ENCODE data around the gene KIF3A.

KIF3A gene

DNA sequence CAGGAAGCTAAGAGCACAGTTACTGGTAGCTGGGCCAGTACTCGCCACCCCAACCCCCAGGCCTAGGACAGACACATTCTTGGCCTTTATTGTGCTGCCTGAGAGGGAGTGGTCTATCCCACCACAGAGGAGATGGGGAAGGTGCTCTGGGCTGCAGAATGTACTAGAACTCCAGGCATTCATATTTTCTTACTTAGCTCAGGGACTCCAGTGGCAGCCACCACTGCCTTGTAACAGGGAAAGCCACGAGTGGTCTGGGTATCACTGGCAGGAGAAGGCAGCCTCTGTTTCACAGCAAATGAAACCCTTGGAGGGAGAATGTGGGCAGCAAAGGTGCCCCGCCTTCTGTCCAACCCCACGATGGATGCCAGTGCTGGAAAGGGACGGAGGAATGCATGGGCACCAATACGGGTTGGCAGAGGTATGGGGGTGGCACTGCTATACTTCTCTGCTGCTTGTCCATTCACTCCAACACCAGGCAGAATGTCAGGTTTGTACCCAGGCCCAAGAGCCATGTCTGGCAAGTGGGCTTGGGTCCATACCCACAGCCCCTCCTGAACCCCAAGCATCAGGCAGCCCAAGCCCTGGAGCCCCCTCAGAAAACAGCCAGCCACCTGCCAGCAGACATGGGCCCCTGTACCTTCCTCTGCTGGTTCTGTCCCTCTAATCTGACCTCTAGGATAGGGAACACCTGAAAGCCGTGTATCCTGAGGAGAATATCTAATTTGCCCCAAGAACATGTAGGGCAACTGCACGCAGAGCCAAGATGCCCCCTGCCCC is 35.1 kb upstream of the KIF3A start:
- no peak for DNase-seq (ENCODE audit: low spot score)
- TF ChIP-seq, protein P1, sequence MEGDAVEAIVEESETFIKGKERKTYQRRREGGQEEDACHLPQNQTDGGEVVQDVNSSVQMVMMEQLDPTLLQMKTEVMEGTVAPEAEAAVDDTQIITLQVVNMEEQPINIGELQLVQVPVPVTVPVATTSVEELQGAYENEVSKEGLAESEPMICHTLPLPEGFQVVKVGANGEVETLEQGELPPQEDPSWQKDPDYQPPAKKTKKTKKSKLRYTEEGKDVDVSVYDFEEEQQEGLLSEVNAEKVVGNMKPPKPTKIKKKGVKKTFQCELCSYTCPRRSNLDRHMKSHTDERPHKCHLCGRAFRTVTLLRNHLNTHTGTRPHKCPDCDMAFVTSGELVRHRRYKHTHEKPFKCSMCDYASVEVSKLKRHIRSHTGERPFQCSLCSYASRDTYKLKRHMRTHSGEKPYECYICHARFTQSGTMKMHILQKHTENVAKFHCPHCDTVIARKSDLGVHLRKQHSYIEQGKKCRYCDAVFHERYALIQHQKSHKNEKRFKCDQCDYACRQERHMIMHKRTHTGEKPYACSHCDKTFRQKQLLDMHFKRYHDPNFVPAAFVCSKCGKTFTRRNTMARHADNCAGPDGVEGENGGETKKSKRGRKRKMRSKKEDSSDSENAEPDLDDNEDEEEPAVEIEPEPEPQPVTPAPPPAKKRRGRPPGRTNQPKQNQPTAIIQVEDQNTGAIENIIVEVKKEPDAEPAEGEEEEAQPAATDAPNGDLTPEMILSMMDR (IDR thresholded peaks at IDR 0.05; ENCODE audit: extremely low read depth, insufficient read depth, missing control alignments) = no peak
- in situ Hi-C loops (cut with MboI; ENCODE audit: low pct_unique_long_range_greater_than_20kb, low sequenced_read_pairs, unreplicated experiment) = no loop called here

DNA sequence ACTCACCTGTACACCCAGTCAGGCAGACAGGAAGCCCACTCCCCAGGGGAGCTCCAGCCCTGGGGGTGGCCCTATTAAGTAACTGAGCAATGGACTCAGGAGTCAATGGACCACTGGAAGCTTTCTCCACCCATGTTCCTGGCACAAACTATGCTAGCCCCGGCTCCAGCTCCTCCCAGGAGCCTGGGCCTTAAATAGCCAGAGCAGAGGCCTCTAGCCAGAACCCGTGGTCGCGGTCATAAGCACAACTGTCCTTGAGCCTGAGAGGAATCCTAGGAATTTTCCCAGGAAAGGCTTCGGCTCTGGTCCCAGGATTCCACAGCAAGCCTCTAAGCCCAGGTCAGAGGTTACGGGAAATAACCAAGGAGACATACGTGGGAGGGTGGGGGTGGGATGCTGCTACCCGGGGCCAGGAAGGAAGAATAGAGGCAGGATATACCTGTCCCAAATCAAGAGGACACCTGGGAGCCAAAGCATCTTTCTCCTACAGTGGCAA is 34.2 kb upstream of the KIF3A start:
- TF ChIP-seq, protein P1 (IDR thresholded peaks at IDR 0.05; ENCODE audit: extremely low read depth, insufficient read depth, missing control alignments) = no peak
- in situ Hi-C loops (cut with MboI; ENCODE audit: low pct_unique_long_range_greater_than_20kb, low sequenced_read_pairs, unreplicated experiment) = no loop called here
- DNase-seq (ENCODE audit: low spot score) = no peak

DNA sequence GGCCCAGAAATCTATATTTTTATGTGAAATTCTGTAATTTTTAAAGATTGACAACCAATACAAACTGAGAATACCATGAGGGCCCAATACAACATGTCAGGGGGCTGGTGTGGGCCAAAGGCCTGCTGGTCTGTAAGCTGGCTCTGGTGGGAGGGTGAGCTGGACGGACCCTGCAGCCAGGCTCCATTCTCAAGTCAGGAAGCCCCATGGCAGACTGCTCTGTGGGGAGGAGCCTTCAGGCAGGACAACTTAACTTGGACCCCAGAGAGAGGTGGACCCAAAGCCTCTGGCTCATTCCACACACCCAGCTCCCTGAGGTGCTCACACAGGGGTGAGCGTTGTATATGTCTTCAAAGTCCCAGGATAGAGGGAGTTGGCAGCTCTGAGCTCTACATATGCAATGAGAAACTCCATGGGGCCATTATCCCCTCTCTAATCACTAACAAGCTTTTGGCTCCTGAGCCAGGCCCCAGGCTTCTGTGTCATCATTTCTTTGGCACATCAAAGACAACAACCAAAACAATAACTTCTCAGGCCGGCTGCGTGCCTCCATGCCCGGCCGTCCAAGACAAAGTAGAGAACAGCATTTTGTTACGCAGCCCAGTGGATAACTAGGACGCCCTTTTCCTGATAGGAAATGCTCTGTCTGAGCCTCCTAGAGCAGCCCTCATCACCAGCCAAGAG is 33.3 kb upstream of the KIF3A start:
- TF ChIP-seq, protein P1 (IDR thresholded peaks at IDR 0.05; ENCODE audit: extremely low read depth, insufficient read depth, missing control alignments) = no peak
- in situ Hi-C loops (cut with MboI; ENCODE audit: low pct_unique_long_range_greater_than_20kb, low sequenced_read_pairs, unreplicated experiment) = no loop called here
- no peak for DNase-seq (ENCODE audit: low spot score)

DNA sequence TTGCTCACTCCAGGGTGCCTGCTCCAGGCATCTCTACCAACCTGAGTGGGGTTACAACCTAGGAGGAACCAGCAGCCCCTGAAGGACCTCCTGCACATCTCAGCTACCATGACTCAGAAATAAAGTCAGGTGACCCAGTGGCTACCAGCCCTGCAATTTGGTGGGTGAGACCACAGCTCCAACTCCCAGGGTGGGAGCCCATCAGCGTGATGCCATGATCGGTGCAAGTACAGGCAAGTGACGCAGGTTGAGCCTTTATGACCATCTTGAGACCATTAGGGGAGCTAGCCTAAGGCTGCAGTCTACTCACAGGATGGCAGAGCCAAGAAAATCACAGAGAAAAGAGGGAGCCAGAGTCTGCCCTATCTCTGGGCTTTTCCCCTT is 31.1 kb upstream of the KIF3A start:
- in situ Hi-C loops (cut with MboI; ENCODE audit: low pct_unique_long_range_greater_than_20kb, low sequenced_read_pairs, unreplicated experiment) = no loop called here
- TF ChIP-seq, protein P1 (IDR thresholded peaks at IDR 0.05; ENCODE audit: extremely low read depth, insufficient read depth, missing control alignments) = no peak
- no peak for DNase-seq (ENCODE audit: low spot score)

DNA sequence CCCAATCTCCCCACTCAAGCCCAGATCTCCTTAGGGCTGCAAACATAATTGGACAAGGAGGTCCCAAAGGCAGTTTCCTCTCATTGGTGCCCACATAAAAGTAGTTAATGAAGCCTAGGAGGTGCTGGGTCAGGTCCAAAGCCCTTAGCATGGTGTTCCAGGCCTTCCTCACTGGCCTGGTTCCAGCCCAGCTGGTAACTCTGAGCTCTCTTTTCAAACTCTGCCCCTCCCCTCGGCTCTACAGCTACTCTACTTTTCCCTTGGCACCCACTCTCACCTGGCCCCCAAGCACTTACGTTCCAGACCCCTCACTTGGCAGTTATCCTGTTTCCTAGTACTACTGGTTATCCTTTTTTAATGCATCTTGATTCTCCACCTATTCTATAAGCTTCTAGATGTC is 29.8 kb upstream of the KIF3A start:
- no peak for DNase-seq (ENCODE audit: low spot score)
- TF ChIP-seq, protein P1 (IDR thresholded peaks at IDR 0.05; ENCODE audit: extremely low read depth, insufficient read depth, missing control alignments) = no peak
- in situ Hi-C loops (cut with MboI; ENCODE audit: low pct_unique_long_range_greater_than_20kb, low sequenced_read_pairs, unreplicated experiment) = no loop called here

DNA sequence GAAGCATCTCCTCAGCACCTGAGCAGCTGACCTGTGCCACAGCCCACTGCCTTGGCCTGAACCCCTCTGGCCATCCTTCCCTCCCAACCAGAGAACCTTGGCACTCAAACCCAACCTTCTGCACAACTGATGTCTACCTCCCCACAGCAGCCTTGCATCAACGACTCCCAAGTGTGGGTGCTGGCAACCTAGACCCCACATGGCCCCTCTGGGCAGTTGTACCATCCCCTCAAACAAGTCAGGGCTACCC is 29.4 kb upstream of the KIF3A start:
- DNase-seq (ENCODE audit: low spot score) = no peak
- in situ Hi-C loops (cut with MboI; ENCODE audit: low pct_unique_long_range_greater_than_20kb, low sequenced_read_pairs, unreplicated experiment) = no loop called here
- TF ChIP-seq, protein P1 (IDR thresholded peaks at IDR 0.05; ENCODE audit: extremely low read depth, insufficient read depth, missing control alignments) = no peak
